Measurements from ENCODE around the gene BHMT2. TPM values are rescaled to one million over a fixed set of nuclear protein-coding genes. Genes with fewer than 3 reads are reported as not detected.

The BHMT2 gene
- total RNA-seq (2022; extraction: Qiagen RNA extraction; ENCODE audit: low read depth), result not detected in 5 replicates

GRCh38 chr5:79069488-79070349, at the start of gene BHMT2, which contains the start of gene DMGDH:
Gene BHMT2, plus strand, starts transcription at chr5:79069767. Its CDS starts 16 bp downstream, at chr5:79069783.
Gene DMGDH, minus strand, starts transcription at chr5:79069674. Its CDS starts 54 bp downstream, at chr5:79069620.

GRCh38 chr5:79111387-79111959, 41.9 kb downstream of the BHMT2 start, which contains the start of gene BHMT:
Gene BHMT, plus strand, starts transcription at chr5:79111809. Its CDS starts 77 bp downstream, at chr5:79111886.

Other genes with a start within 250 kb of the BHMT2 start
- 8.2 to 9.9 TPM (median 9.1 TPM) in 5 replicates for gene ARSB, start 84.5 kb upstream of the BHMT2 start, total RNA-seq (2022; extraction: Qiagen RNA extraction; ENCODE audit: low read depth)
- gene DMGDH, start 93 bp upstream of the BHMT2 start, total RNA-seq (2022; extraction: Qiagen RNA extraction; ENCODE audit: low read depth), result 0.27 TPM in 1 of 5 replicates, not detected in the others
- 0.13 TPM in 1 of 5 replicates, not detected in the others for gene BHMT, start 42.0 kb downstream of the BHMT2 start, total RNA-seq (2022; extraction: Qiagen RNA extraction; ENCODE audit: low read depth)
- gene JMY, start 166.4 kb downstream of the BHMT2 start, total RNA-seq (2022; extraction: Qiagen RNA extraction; ENCODE audit: low read depth), result 2.8 to 3.5 TPM (median 3.3 TPM) in 5 replicates